SK-N-SH (cell line): ENCODE results near the gene ALDH1L1.

Source experiments
- ELF1 ChIP-seq: IDR thresholded peaks from 2 replicates; pipeline ENCODE4 v1.4.0; 2012
- FOSL2 ChIP-seq: IDR thresholded peaks from 2 replicates; pipeline ENCODE4 v1.4.0; 2012; ENCODE audit warnings: low read depth, mild to moderate bottlenecking, moderate library complexity, borderline replicate concordance
- FOXM1 ChIP-seq: IDR thresholded peaks from 2 replicates; pipeline ENCODE4 v1.4.0; 2012; ENCODE audit warnings: low read depth, mild to moderate bottlenecking
- GATA2 ChIP-seq: sonication (generic); formaldehyde crosslinking; IDR thresholded peaks from 2 replicates; pipeline ENCODE4 v1.5.0; 2020; ENCODE audit warnings: mild to moderate bottlenecking, missing genetic modification reagents
- JUND ChIP-seq: IDR thresholded peaks from 2 replicates; pipeline ENCODE4 v1.4.0; 2012
- POLR2AphosphoS5 ChIP-seq: IDR thresholded peaks from 2 replicates; pipeline ENCODE4 v1.6.1; 2012; ENCODE audit warnings: low read depth, low read length
- RCOR1 ChIP-seq: fragments of 150-350 bp; IDR thresholded peaks from 2 replicates; pipeline ENCODE4 v1.6.1; 2017; ENCODE audit warnings: antibody characterized with exemption, low read length
- RFX5 ChIP-seq: IDR thresholded peaks from 2 replicates; pipeline ENCODE4 v1.6.1; 2012; ENCODE audit warnings: mild to moderate bottlenecking, improper control_type of control experiment, low read length
- TAF1 ChIP-seq: IDR thresholded peaks from 2 replicates; pipeline ENCODE4 v1.6.1; 2012; ENCODE audit warnings: low read depth, mild to moderate bottlenecking, low read length, moderate library complexity, borderline replicate concordance
- YY1 ChIP-seq: IDR thresholded peaks from 2 replicates; pipeline ENCODE4 v1.4.0; 2012; ENCODE audit warnings: low read depth, mild to moderate bottlenecking
- TF ChIP-seq, protein P1 (sequence below): fragments of 200-600 bp; sonication (generic); IDR thresholded peaks from 2 replicates; pipeline ENCODE4 v1.6.1; 2017; ENCODE audit warnings: antibody characterized with exemption, mild to moderate bottlenecking, moderate library complexity
- TF ChIP-seq, protein P2 (sequence below): IDR thresholded peaks from 2 replicates; pipeline ENCODE4 v1.4.0; 2012; ENCODE audit warnings: low read depth, borderline replicate concordance
- TF ChIP-seq, protein P3 (sequence below): fragments of 150-350 bp; IDR thresholded peaks from 2 replicates; pipeline ENCODE4 v1.6.1; 2017; ENCODE audit warnings: antibody characterized with exemption, low read length, low read depth, borderline replicate concordance
- TF ChIP-seq, protein P4 (sequence below): IDR thresholded peaks from 2 replicates; pipeline ENCODE4 v1.4.0; 2012; ENCODE audit warnings: low read depth

GRCh38 chr3:126213379-126214028 is 33.1 kb upstream of the ALDH1L1 start:
- TF ChIP-seq POLR2AphosphoS5 (no peak), GATA2 (no peak), RCOR1 (no peak), ELF1 (no peak), FOSL2 (no peak), FOXM1 (no peak), RFX5 (no peak), YY1 (no peak), JUND (no peak), TAF1 (no peak)
- TF ChIP-seq, protein P1, sequence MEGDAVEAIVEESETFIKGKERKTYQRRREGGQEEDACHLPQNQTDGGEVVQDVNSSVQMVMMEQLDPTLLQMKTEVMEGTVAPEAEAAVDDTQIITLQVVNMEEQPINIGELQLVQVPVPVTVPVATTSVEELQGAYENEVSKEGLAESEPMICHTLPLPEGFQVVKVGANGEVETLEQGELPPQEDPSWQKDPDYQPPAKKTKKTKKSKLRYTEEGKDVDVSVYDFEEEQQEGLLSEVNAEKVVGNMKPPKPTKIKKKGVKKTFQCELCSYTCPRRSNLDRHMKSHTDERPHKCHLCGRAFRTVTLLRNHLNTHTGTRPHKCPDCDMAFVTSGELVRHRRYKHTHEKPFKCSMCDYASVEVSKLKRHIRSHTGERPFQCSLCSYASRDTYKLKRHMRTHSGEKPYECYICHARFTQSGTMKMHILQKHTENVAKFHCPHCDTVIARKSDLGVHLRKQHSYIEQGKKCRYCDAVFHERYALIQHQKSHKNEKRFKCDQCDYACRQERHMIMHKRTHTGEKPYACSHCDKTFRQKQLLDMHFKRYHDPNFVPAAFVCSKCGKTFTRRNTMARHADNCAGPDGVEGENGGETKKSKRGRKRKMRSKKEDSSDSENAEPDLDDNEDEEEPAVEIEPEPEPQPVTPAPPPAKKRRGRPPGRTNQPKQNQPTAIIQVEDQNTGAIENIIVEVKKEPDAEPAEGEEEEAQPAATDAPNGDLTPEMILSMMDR, result no peak
- TF ChIP-seq, protein P2, sequence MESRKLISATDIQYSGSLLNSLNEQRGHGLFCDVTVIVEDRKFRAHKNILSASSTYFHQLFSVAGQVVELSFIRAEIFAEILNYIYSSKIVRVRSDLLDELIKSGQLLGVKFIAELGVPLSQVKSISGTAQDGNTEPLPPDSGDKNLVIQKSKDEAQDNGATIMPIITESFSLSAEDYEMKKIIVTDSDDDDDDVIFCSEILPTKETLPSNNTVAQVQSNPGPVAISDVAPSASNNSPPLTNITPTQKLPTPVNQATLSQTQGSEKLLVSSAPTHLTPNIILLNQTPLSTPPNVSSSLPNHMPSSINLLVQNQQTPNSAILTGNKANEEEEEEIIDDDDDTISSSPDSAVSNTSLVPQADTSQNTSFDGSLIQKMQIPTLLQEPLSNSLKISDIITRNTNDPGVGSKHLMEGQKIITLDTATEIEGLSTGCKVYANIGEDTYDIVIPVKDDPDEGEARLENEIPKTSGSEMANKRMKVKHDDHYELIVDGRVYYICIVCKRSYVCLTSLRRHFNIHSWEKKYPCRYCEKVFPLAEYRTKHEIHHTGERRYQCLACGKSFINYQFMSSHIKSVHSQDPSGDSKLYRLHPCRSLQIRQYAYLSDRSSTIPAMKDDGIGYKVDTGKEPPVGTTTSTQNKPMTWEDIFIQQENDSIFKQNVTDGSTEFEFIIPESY, result no peak
- TF ChIP-seq, protein P3, sequence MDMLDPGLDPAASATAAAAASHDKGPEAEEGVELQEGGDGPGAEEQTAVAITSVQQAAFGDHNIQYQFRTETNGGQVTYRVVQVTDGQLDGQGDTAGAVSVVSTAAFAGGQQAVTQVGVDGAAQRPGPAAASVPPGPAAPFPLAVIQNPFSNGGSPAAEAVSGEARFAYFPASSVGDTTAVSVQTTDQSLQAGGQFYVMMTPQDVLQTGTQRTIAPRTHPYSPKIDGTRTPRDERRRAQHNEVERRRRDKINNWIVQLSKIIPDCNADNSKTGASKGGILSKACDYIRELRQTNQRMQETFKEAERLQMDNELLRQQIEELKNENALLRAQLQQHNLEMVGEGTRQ, result no peak
- TF ChIP-seq, protein P4, sequence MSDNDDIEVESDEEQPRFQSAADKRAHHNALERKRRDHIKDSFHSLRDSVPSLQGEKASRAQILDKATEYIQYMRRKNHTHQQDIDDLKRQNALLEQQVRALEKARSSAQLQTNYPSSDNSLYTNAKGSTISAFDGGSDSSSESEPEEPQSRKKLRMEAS, result no peak
